Fibroblast of lung (primary cell): ENCODE data around the gene GPR176. TPM values are rescaled to one million over a fixed set of nuclear protein-coding genes. Genes with fewer than 3 reads are reported as not detected.

ENCODE experiments used
- DNase-seq, 2 donors: peaks; one replicate each; pipeline versions ENCODE4 v3.0.0 to v3.0.0-alpha.2; 2010; ENCODE audit warnings: low read depth in 2 of 2
- H2AFZ ChIP-seq: 2 replicates; pipeline ENCODE4 v1.5.1; 2012; ENCODE audit warnings: low read length, control low read depth, inconsistent platforms
- H3K27ac ChIP-seq: 2 replicates; pipeline ENCODE4 v1.5.1; 2011; ENCODE audit warnings: low read length, control low read depth; ENCODE audit not compliant: insufficient read depth
- H3K27me3 ChIP-seq: 2 replicates; pipeline ENCODE4 v1.5.1; 2011; ENCODE audit warnings: mild to moderate bottlenecking, low read length; ENCODE audit not compliant: control insufficient read depth, insufficient read depth
- H3K36me3 ChIP-seq: 2 replicates; pipeline ENCODE4 v1.5.1; 2011; ENCODE audit warnings: low read length; ENCODE audit not compliant: control insufficient read depth, insufficient read depth
- H3K4me1 ChIP-seq: 2 replicates; pipeline ENCODE4 v1.5.1; 2011; ENCODE audit warnings: low read length; ENCODE audit not compliant: control insufficient read depth, insufficient read depth; ENCODE audit errors: extremely low read depth
- H3K4me2 ChIP-seq: 2 replicates; pipeline ENCODE4 v1.5.1; 2011; ENCODE audit warnings: low read length, control low read depth; ENCODE audit not compliant: insufficient read depth; ENCODE audit errors: extremely low read depth
- H3K4me3 ChIP-seq, 4 experiments: fragments of 200-600 bp in 1 of 4; sonication (generic) in 1 of 4; replicated peaks in 1 of 4; 2 replicates each; pipeline ENCODE4 v1.5.1; 2011 to 2016; ENCODE audit warnings: low read length in 4 of 4, low read depth in 3 of 4, mild to moderate bottlenecking in 3 of 4, control low read depth in 2 of 4, inconsistent platforms in 1 of 4, mixed read lengths in 1 of 4; ENCODE audit not compliant: insufficient read depth in 1 of 4; ENCODE audit errors: control extremely low read depth in 1 of 4
- H3K79me2 ChIP-seq: 2 replicates; pipeline ENCODE4 v1.5.1; 2012; ENCODE audit warnings: mild to moderate bottlenecking, low read length, inconsistent platforms; ENCODE audit not compliant: control insufficient read depth, insufficient read depth
- H3K9ac ChIP-seq: 2 replicates; pipeline ENCODE4 v1.5.1; 2011; ENCODE audit warnings: mild to moderate bottlenecking, low read length, control low read depth; ENCODE audit not compliant: insufficient read depth
- H3K9me3 ChIP-seq: 2 replicates; pipeline ENCODE4 v1.5.1; 2012; ENCODE audit warnings: low read depth, low read length; ENCODE audit not compliant: control insufficient read depth, insufficient read depth
- H4K20me1 ChIP-seq: 2 replicates; pipeline ENCODE4 v1.5.1; 2011; ENCODE audit warnings: low read length; ENCODE audit not compliant: control insufficient read depth, insufficient read depth; ENCODE audit errors: extremely low read depth
- EZH2 ChIP-seq: IDR thresholded peaks from 2 replicates; pipeline ENCODE4 v1.5.1; 2012; ENCODE audit warnings: low read length, control low read depth, mild to moderate bottlenecking; ENCODE audit errors: missing control alignments
- polyA plus RNA-seq, 2 donors: library from polyadenylated mRNA; depleted of rRNA in 1 of 2; stranded (reverse) in 1 of 2; unstranded in 1 of 2; fragments of >200 nt; gene quantifications; 2 replicates each; pipeline ENCODE4 v1.2.1, GENCODE V29; 2011 to 2012; ENCODE audit warnings: missing spikeins in 1 of 2
- total RNA-seq: library from RNA; depleted of rRNA; stranded (reverse); fragments of >200 nt; gene quantifications from 2 replicates; pipeline ENCODE4 v1.2.1, GENCODE V29; 2014
- TF ChIP-seq, protein P1 (sequence below), 2 donors: IDR thresholded peaks in 1 of 2; conservative IDR thresholded peaks in 1 of 2; 1 replicate in 1 of 2; 2 replicates in 1 of 2; pipeline ENCODE4 v1.5.1; 2011 to 2012; ENCODE audit warnings: low read length in 2 of 2, control low read depth in 1 of 2, inconsistent platforms in 1 of 2, low read depth in 1 of 2, mild to moderate bottlenecking in 1 of 2

GPR176 gene
- total and polyA plus RNA-seq, 2 donors (not counting 1 experiment from before 2014, with no cell fraction given) = 124 to 179 TPM

DNA sequence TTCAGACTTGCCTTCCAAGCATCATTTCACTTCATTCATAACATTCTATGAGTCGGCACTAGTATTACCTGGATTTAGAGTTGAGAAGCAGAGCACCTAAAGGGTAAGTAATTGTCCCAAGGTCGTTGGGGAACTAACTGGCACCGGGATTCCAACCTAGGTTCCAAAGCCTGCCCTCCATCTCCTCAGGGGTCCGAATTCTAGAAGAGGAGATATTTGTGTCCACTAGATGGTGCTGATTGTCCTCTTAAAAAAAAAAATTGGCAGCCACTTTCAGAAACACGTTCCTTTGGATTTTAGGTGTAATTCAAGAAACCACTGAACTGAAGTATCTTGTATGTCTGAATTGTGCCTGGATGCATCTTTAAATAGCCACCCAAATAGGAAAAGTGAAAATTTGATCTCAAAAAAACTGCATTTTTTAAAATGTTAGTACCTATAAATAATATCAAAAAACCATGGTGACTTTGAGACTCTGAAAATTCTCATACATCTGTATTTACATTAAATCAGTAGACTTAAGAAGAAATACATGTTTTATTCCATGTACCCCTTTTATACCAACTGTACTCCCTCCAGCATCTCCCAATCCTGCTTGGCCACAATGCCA lies 133.5 kb downstream of the GPR176 start:
- H3K9me3 ChIP-seq = no peaks in the 10 kb centered on the region
- peaks cover 7% of the 10 kb centered on the region for H3K79me2 ChIP-seq
- H3K4me3 ChIP-seq = no peak overlapping the region
- no peaks in the 10 kb centered on the region for H4K20me1 ChIP-seq
- no peak overlapping the region for H3K9ac ChIP-seq
- H3K36me3 ChIP-seq = no peaks in the 10 kb centered on the region
- TF ChIP-seq, protein P1, sequence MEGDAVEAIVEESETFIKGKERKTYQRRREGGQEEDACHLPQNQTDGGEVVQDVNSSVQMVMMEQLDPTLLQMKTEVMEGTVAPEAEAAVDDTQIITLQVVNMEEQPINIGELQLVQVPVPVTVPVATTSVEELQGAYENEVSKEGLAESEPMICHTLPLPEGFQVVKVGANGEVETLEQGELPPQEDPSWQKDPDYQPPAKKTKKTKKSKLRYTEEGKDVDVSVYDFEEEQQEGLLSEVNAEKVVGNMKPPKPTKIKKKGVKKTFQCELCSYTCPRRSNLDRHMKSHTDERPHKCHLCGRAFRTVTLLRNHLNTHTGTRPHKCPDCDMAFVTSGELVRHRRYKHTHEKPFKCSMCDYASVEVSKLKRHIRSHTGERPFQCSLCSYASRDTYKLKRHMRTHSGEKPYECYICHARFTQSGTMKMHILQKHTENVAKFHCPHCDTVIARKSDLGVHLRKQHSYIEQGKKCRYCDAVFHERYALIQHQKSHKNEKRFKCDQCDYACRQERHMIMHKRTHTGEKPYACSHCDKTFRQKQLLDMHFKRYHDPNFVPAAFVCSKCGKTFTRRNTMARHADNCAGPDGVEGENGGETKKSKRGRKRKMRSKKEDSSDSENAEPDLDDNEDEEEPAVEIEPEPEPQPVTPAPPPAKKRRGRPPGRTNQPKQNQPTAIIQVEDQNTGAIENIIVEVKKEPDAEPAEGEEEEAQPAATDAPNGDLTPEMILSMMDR (conservative IDR thresholded peaks at IDR 0.05 in 1 of 2, IDR thresholded peaks at IDR 0.05 in 1 of 2; ENCODE audit: low read depth in 1 of 2, low read length in 2 of 2) = peak; percentile 49 to 52
- TF ChIP-seq EZH2 = no peak
- no peaks in the 10 kb centered on the region for H3K27me3 ChIP-seq
- no peak overlapping the region for H3K27ac ChIP-seq
- DNase-seq = peak; percentile 50 to 81
- no peak overlapping the region for H2AFZ ChIP-seq
- no peak overlapping the region for H3K4me2 ChIP-seq
- peaks cover 30% of the 10 kb centered on the region for H3K4me1 ChIP-seq

- Histone ChIP-seq H3K4me2 (no peak overlapping the region), H2AFZ (no peak overlapping the region), H3K9me3 (no peaks in the 10 kb centered on the region), H3K4me1 (peaks cover 30% of the 10 kb centered on the region), H3K79me2 (peaks cover 7% of the 10 kb centered on the region), H3K27ac (no peak overlapping the region), H3K27me3 (no peaks in the 10 kb centered on the region), H3K4me3 (no peak overlapping the region), H3K36me3 (no peaks in the 10 kb centered on the region), H4K20me1 (no peaks in the 10 kb centered on the region), H3K9ac (no peak overlapping the region)
- TF ChIP-seq, protein P1 (conservative IDR thresholded peaks at IDR 0.05 in 1 of 2, IDR thresholded peaks at IDR 0.05 in 1 of 2; ENCODE audit: low read depth in 1 of 2, low read length in 2 of 2) = no peak
- TF ChIP-seq EZH2 = no peak
- no peak for DNase-seq
These were observed 134.2 kb downstream of the GPR176 start for GRCh38 chr15:39785841-39786240.

DNA sequence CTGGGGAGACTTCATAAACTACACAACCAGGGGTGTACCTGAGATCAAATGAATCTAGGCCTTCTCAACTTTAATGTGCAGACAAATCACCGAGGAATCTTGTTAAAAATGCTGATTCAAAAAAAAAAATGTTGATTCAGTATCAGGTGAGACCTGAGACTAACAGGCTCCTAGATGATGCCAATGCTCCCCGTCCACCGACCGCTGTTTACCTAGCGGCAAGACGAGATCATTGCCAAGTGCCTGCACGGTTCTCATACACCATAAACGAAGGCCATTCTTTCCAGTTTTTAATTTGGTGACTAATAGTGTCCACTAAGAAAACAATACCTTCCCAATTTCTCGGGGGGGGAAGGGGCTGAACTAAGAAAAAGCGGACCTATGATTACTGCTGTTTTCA lies 134.9 kb downstream of the GPR176 start:
- H3K4me2 ChIP-seq = peak overlapping the region; percentile 40
- H3K27me3 ChIP-seq = no peaks in the 10 kb centered on the region
- H3K36me3 ChIP-seq = no peaks in the 10 kb centered on the region
- no peak overlapping the region for H2AFZ ChIP-seq
- TF ChIP-seq, protein P1 (conservative IDR thresholded peaks at IDR 0.05 in 1 of 2, IDR thresholded peaks at IDR 0.05 in 1 of 2; ENCODE audit: low read depth in 1 of 2, low read length in 2 of 2) = no peak
- no peak for TF ChIP-seq EZH2
- no peak overlapping the region for H3K4me3 ChIP-seq
- H3K9ac ChIP-seq = no peak overlapping the region
- no peaks in the 10 kb centered on the region for H4K20me1 ChIP-seq
- no peak for DNase-seq
- H3K4me1 ChIP-seq = peaks cover 30% of the 10 kb centered on the region
- H3K9me3 ChIP-seq = no peaks in the 10 kb centered on the region
- H3K27ac ChIP-seq = no peak overlapping the region
- H3K79me2 ChIP-seq = peaks cover 7% of the 10 kb centered on the region
